GM12875 (cell line): Measurements from ENCODE around the gene CLDN9.

ENCODE experiments used
- H3K4me3 ChIP-seq: one replicate; pipeline ENCODE4 v1.5.1; 2011; ENCODE audit warnings: low read depth, low read length, control low read depth
- CTCF ChIP-seq: IDR thresholded peaks from 2 replicates; pipeline ENCODE4 v1.5.1; 2011; ENCODE audit warnings: low read depth, mild to moderate bottlenecking, control low read depth, inconsistent platforms, low read length, moderate library complexity, borderline replicate concordance; ENCODE audit not compliant: insufficient read depth

CLDN9 gene

DNA sequence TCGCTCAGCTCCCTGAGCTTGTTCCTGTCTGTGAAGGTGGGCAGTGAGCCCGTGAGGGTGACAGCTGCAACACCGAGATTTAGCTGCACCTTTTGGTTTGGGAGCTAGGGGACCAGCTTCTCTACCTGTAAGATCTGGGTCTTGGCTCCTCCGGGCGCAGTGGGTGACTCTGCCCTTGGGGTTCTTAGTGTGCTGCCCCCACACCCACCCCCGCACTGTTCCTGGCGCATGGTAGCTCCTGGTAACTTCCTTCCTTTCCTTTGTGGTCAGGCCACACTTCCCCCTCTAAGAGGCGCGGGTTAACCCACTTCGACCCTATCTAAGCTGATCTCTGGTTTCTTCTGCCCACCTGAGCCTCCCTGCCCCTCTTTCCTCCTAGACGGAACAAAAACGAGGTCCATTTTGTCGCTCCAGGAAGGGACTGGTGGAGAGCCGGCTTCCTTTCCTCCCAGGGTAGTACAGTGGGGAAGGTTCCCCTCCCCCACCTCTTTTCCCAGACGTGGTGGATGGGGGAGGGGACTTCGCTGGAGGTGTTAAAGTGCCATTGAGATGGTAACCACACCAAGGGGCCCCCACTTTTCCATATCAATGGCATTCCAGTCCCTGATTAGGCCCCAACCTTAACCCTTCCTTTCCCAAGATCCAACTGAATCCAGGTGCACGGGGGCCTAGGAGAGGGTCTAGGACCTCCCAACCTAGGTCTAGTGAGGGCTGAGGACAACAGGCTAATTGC, 4.6 kb upstream of the CLDN9 start:
- no peak overlapping the region for H3K4me3 ChIP-seq
- no peak for TF ChIP-seq CTCF

GRCh38 chr16:3008690-3009037, 4.1 kb upstream of the CLDN9 start:
- H3K4me3 ChIP-seq: no peak overlapping the region
- TF ChIP-seq CTCF: no peak

GRCh38 chr16:3009568-3010390, 2.9 kb upstream of the CLDN9 start:
- TF ChIP-seq CTCF: no peak
- no peak overlapping the region for H3K4me3 ChIP-seq

GRCh38 chr16:3010510-3010909, 2.2 kb upstream of the CLDN9 start:
- no peak for TF ChIP-seq CTCF
- H3K4me3 ChIP-seq: no peak overlapping the region

- no peak overlapping the region for H3K4me3 ChIP-seq
- TF ChIP-seq CTCF: no peak
Measured at GRCh38 chr16:3012246-3012645, 477 bp upstream of the CLDN9 start.

GRCh38 chr16:3013491-3013951, 798 bp downstream of the CLDN9 start:
- H3K4me3 ChIP-seq: no peak overlapping the region
- no peak for TF ChIP-seq CTCF
